ENCODE measurements around the gene EIF5AL1.
"Not testable (repeated sequence)": the region's sequence is repeated elsewhere in the genome, so short reads cannot be mapped to it uniquely, and the experiment has no call there.

The EIF5AL1 gene

DNA sequence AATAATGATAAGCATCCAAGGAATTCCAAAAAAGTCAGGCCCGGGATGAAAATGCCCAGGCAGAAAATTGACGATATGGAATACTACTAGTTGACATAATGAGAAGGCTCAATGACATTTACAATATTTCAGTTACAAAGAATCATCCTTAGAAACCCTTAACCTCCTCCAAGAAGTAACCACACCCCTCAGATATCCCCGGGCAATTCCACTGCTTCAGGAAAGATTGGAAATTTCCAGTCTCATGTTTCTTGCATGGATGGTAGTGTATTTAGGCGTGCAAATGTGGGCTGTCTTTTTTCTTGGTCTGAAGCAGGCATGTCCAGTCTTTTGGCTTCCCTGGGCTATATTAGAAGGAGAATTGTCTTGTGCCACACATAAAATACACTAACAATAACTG lies 5.2 kb downstream of the EIF5AL1 start:
- DNase-seq: not testable (repeated sequence)

DNA sequence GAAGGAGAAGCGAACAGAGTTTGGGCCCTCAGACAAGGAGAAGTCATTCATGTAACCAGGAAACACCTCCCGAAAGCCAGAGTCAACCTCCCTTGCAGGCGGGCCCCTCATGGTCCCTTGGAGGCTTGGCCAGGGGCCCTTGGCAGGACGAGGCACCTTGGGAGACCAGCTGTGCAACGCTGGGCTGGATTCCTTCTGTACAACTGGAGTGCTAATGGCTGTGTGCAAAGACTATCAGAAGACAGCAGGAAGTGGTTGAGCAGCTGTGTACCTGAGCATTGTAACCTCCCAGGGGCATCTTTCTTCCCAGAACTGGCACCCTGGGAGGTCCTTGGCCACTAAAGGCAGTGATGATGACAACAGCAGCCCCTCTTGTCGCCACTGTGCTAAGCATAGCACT lies 9.4 kb downstream of the EIF5AL1 start:
- not testable (repeated sequence) for DNase-seq

DNA sequence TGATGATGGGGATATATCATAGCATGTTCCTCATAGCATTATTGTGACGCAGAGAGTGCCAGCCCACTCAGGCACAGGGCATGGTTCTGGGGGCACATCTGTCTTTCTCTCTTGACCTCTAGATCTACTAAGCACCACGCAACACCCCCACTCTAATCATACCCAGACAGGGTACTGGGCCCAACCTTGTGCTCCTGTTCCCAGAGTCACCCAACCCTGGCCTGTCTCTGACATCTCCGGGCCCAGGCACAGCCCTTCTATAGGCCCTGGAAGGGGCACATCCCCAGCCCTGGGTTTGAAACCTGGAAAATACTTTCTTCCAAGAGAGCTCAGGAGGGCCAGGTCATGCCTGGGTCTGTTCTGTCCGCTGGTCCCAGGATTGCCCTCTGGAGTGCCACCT lies 10.1 kb downstream of the EIF5AL1 start:
- not testable (repeated sequence) for DNase-seq

DNA sequence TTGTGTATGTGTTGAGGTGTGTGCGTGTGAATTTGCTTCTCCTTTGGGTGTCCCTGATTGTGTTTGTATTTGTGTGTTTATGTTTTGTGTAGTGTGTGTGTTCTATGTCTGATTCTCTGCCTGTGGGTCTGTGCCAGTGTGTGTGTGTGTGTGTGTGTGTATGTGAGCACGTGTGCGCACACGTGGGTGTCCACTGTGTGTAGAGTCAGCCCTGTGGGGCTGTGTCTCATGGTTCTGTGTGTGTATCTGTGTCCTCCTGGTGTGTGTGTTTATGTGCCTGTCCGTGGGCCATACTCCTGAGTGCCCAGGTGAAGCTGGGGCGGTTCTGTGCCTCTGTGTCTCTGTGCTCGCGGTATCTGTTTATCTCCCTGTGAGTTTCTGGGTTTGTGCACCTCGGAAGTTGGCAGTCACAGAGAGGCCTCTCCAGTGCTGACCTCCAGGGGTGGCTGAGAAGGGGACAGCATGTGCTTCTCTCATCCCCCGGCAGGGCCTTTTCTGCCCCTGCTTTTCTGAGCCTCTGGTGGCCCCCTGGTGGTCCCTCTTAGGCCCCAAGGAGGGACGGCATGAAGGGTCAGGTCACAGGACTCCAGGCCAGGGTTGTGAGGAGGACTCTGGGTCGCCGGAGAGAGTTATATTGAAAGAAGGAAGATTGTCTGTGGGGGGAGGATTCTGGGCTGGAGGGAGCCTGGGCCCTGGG lies 11.0 kb downstream of the EIF5AL1 start:
- not testable (repeated sequence) for DNase-seq

DNA sequence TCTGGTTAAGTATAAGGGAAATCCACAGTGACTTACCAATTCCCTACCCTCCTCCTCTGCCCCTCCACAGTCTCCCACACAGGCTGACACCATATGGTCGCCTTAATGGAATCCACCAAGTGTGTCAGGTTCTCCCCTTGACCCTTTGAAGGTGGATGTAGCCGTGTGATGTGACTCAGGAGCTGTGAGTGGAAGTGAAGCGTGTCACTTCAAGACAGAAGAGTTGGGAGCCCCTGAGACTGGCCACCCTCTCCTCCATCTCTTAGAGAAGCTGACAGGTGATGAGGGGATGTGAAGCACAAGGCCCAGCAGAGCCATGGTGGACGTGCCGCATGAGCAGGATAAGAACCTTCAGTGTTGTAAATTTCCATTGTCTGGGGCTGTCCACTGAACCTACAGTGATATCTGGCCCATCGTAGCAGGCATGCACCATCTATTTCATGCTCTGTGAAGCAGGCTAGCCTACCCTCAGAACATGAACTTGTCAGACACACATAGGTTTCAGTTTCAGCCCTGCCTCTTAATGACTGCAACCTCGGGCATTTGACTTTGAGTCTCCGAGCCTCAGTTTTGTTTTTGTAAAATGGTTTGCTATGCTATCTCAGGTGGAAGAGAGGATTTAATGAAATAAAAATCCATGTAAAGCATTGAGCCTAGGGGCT lies 12.8 kb downstream of the EIF5AL1 start:
- not testable (repeated sequence) for DNase-seq

- not testable (repeated sequence) for DNase-seq
Observed at GRCh38 chr10:79528261-79528660, 15.9 kb downstream of the EIF5AL1 start.

- not testable (repeated sequence) for DNase-seq
Observed at GRCh38 chr10:79533142-79533902, 21.0 kb downstream of the EIF5AL1 start.

DNA sequence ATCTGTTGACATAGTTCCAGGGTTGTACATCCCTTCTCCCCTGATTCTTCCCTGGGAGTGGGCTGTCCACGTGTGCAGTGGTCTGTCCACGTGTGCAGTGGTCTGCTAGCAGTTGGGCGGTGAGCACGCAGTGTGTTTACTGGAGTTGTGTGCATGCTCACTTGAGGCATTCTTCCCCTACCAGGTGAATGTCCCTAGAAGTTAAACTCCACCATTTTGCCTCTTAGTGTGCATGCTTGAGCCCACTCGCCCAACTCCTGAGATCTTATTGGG lies 21.5 kb downstream of the EIF5AL1 start:
- DNase-seq: not testable (repeated sequence)

DNA sequence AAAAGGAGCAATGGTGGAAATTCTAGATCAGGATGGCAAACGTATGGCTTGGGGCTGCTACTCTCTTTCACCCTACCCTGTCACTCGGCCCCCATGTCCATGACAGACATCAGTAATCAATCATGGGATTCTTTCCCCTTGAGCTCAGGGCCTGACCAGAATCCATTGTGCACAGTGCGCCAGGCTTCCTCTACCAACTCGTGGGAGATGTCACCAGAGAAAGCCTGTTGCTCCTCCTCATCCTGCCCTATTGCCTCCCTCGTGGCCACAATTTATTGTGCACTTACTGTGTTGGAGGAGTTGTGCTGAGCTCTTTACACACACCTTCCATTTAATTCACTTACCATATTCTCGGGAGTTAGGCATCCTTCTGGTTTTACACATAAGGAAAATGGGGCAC lies 26.0 kb downstream of the EIF5AL1 start:
- not testable (repeated sequence) for DNase-seq

GRCh38 chr10:79540930-79541329 lies 28.6 kb downstream of the EIF5AL1 start:
- not testable (repeated sequence) for DNase-seq

DNA sequence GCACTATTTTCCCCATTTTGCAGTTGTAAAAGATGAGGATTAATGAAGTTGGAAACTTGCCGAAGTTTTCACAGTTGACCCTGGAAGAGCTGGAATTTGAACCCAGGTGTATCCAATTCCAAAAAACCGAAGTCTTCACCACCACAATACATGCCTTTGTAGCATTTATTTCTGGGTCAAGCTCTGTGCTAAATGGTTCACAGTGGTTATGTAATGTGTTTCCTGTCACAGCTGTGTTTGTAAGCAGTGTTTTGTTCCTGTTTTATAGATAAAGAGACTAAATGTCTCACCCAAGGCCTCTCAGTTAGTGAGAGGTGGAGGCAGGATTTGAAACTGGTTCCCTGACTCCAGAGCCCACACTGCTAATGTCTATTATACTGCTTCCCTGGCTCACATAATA lies 30.3 kb downstream of the EIF5AL1 start:
- no peak for DNase-seq

DNA sequence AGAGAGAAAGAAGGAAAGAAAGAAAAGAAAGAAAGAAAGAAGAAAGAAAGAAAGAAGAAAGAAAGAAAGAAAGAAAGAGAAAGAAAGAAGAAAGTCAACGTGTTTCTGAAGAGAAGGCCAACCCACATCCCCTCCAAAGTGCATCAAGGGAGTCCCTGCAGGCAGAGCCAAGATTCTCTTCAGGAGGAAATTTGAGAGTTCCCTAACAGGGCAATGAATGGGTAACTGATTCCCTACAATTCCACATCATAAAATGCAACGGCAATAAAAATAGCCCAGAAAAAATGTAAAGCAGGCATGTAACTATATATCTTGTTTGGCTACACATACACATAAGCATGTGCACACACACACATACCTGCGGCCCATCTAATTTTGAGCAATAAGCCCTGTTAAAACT lies 32.1 kb downstream of the EIF5AL1 start:
- not testable (repeated sequence) for DNase-seq

- DNase-seq: not testable (repeated sequence)
Observed at GRCh38 chr10:79544926-79545659, 32.8 kb downstream of the EIF5AL1 start.

DNA sequence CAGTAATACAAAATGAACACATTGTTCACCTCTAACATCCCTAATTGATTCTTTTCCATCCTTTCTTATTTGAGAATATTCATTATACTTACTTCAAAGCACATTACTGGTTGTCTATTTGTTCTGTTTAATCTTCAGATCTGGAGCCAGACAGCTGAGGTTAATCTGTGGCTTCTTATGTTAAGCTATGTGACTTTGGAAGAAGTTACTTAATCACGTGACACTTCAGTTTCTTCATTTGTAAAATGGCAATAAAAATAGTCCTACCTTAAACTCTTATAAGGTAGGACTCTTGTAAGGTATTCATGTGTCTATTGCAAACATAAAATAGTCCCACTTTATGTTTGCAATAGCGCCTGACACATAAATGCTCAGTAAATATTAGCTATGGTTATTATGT lies 34.8 kb downstream of the EIF5AL1 start:
- DNase-seq: not testable (repeated sequence)

- DNase-seq: no peak
Observed at GRCh38 chr10:79547973-79548372, 35.6 kb downstream of the EIF5AL1 start.

DNA sequence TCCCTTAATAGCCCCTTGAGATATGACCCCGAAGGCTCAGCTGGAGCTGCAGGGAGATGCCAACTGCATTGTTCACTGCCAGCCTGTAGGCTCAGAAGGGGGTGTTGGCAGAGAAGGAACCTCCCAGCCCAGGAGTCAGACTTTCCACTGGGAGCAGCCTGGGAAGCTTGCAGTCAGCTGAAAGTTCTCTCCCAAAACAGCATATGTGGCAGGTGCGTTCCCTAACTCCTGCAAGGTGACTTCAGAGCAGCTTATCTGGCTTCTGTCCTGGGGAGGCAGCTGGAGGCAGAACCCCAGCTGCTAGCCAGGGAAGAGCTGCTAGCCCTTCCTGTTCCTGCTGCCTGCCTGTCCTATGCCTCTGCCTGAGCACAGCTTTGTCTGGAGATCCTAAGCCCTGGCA lies 39.8 kb downstream of the EIF5AL1 start:
- DNase-seq: no peak

DNA sequence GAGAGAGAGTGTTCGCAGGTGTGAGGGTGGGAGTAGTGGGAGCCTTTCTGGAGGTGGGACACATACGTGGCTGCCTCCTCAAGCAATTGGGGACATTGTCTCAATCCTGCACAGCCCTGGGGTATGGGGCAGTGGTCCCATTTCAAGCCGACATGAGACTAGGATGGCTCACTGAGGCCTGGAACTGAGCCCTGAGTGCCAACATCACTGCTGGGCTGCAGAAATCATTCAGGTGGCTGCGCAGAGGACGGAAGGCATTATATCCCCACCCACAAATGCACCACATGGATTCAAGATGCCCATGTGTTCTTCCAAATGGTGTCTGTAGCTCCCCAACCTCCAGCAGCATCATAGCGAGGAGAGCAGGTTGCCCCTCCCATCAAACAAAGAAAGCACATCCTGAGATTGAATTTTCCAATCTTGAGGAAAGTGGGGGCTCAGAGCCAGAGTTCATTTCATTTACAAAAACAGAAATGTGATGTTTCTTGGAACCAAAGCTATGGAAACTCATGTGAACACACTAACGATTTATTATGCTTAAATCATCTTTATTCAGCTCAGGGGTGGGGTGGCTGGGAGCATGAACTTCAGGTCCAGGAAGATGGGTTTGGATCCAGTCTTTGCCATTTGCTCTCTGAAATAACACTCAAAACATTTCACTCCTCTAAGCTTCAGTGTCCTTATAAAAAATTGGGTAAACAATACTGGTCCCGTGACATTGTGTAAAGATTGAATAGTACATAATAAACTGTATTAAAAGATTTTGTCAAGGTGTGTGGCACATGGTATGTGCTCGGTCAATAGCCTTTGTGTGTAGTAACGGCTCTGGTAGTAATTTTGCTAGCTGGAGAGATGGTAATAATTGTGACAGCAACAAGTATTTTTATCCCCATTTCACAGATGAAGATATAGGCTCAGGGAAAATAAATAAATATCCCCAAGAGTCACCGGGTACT lies 43.3 kb downstream of the EIF5AL1 start:
- DNase-seq: no peak

DNA sequence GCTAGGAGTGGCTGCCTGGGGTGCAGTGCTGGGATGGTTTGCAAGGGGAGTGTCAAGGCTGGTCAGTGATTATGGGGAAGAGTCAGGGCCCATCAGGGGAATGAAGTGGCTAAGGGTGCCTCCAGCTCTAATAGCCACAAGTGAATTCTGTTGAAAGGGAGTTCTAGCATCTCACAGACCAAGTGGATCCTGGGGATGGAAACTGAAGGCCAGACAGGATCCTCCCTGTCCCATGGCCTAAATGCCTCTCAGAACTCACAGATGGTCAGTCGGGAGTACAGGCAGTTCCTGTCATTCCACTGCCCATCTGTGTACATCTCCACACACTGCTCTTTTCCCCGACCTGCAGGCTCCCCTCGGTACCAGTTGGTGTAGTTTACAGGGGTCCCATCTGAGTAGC lies 44.6 kb downstream of the EIF5AL1 start:
- not testable (repeated sequence) for DNase-seq

DNA sequence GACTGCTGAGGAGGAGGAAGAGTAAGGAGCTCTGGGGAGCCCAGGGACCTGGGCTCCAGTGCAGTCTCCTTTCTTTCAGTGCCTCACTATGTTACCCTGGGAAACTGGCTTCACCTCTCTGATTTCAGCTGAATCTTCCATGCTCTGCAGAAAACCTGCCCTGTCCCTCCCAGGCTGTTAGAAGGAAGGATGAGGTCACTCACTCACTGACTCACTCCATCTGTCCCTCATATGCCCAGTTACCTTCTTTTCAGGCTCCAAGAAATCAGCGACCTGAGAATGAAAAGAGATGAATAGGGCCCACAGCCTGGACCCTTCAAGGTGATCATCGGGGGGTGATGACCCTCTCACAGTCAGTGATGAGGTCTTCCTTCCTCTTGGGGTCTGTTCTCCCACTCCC lies 47.4 kb downstream of the EIF5AL1 start:
- no peak for DNase-seq

GRCh38 chr10:79560160-79560709 lies 47.9 kb downstream of the EIF5AL1 start, which contains the start of gene SFTPA2:
Gene SFTPA2 (minus strand): TSS chr10:79560407. CDS start chr10:79559483, 924 bp downstream.
- no peak for DNase-seq

DNA sequence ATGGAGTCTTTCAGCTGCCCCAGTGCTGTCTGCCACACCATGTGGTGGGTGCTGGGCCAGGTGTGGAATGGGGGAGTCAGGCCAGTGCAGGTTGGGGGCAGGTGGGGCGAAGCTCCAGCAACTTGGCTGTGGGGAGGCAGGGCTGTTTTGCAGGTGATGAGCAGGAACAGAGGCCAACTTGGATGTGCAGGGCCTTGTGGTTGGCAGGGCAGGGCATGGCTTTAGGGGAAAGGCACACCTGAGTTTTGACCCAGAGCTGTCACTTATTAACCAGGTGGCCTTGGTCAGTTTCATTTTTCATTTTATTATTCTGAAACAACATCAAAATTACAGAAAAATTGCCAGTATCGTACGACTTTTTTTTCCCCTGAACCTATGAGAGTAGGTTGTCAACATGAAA lies 48.9 kb downstream of the EIF5AL1 start:
- no peak for DNase-seq

All from activated T-cell treated with anti-CD3 and anti-CD28 coated beads for 4 hours (primary cell).